Measurements from ENCODE around the gene GGT5. TPM values are rescaled to one million over a fixed set of nuclear protein-coding genes. Genes with fewer than 3 reads are reported as not detected.
"Not testable (repeated sequence)": the region's sequence is repeated elsewhere in the genome, so short reads cannot be mapped to it uniquely, and the experiment has no call there.

Gene GGT5
- polyA plus RNA-seq, 3 donors, result 15.4 to 19.0 (median 17.7) TPM

DNA sequence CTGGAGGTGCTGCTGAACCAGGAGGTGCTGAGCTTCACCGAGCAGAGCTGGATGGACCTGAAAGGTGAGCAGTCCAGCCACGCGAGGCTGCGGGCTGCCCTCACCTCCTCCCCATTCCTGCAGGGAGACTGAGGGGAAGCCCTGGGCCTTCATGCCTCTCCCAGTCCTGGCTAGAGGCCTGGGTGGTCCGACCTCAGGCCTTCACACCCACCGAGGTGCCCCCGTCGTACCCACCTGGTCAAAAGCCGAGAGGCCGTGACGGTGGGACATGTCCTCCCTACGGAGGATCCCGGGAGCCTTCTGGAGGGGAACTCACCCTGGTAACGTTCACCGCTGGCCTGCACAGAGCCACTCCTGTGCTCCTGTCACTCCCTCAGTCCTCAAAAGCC is 58.5 kb downstream of the GGT5 start:
- DNase-seq, result no peak

DNA sequence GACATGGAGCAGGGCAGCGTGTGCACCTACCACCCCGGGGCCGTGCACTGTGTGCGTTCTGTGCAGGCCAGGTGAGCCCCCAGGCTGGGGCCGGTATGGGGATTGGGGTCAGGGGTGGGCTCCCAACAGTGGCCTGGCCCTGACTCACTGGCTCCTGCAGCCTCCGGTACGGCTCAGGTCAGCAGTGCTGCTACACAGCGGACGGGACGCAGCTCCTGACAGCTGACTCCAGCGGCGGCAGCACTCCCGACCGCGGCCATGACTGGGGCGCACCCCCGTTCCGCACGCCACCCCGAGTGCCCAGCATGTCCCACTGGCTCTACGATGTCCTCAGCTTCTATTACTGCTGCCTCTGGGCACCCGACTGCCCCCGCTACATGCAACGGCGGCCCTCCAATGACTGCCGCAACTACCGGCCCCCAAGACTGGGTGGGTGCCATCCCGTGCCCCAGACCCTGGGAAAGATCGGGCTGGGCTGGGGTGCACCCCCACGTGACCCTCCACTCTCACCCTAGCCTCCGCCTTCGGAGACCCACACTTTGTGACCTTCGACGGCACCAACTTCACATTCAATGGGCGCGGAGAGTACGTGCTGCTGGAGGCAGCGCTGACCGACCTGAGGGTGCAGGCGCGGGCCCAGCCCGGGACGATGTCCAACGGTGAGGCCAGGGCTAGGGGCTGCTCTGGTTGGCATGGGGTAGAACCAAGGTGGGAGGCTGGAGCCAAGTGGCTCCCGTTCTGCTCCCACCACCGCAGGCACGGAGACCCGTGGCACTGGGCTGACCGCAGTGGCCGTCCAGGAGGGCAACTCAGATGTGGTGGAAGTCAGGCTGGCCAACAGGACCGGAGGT is 59.2 kb downstream of the GGT5 start:
- no peak for DNase-seq

DNA sequence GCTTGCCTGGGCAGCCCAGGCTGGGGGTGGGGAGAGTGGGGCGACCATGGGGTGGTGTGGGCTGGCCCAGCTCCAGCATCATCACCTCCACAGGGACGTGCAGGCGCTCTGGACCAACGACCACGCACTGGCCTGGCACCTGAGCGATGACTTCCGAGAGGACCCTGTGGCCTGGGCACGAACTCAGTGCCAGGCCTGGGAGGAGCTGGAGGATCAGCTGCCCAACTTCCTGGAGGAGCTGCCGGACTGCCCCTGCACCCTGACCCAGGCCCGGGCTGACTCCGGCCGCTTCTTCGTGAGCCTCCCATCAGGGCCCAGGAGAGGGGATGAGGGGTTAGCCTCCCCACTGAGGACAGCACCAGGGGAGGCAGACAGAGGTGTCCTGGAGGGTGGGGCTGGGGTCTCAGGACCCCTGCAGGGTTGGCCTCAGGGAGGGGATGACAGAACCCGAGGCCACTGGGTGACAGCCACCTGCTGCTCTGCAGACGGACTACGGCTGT is 59.8 kb downstream of the GGT5 start:
- DNase-seq, result no peak

DNA sequence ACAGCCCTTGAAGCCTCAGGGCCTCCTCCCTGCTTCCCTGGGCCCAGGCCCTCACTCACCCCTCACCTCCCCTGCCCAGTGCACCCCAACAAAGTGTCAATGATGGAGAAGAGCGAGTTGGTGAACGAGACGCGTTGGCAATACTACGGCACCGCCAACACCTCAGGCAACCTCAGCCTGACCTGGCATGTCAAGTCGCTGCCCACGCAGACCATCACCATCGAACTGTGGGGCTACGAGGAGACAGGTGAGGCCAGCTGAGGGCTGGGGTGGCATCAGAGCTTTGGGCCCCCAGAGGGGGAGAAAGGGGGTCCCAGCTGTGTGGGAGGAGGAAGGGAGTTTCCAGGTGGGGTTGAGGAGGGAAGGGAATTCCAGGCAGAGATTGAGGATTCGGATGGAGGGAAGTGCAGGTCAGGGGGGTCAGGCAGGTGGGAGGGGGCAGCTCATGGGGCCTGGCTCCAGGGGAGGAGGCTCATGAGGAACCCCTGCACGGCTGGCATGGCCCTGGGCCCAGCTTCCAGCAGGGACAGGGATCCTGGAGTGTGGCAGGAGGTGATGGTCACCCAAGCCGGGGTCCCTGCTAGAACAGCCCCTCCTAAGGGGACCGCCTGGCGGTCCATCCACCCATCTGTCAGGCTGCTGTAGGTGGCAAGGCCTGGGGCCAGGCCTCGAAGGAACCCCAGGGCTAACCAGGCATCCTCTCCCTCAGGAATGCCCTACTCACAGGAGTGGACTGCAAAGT is 60.7 kb downstream of the GGT5 start:
- no peak for DNase-seq

DNA sequence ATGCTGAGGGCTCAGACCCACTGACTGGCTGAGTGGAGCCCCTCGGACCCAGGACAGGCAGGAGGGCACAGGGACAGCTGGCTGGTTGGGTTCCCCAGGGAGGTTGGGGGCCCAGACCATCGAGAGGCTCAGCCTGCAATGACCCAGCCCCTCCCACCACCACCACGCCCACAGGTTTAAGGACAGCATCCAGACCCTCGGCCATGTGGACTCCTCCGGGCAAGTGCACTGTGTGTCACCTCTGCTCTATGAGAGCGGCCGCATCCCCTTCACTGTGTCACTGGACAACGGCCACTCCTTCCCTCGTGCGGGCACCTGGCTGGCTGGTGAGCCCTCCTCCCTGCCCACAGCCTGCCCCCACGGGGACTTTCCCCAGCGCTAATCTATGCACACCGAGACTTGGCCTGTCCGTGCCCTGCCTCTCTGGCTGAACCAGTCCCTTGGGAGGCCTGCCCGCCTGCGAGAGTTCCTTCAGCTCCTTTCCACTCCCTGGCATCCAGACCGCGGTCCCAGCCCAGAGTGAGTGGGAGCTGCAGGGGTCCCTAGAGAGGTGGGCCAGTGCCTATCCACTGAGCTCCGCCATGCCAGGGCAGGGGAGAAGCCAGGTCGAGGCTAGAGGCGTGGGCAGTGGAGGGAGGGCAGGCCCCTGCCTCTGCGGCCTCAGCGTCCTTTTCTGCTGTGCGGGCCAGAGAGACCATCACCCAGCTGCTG is 61.4 kb downstream of the GGT5 start:
- DNase-seq, result no peak

DNA sequence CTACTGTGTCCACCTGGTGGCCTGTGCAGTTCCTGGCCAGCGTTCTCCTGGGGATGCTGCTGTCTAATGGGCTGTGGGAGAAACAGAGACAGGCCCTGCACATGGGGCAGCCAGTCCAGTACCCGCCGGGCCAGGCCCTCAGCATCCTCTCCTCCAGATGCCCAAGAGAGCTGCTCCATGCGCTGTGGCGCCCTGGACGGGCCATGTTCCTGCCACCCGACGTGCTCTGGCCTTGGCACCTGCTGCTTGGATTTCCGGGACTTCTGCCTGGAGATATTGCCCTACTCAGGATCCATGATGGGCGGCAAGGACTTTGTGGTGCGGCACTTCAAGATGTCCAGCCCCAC is 62.0 kb downstream of the GGT5 start:
- DNase-seq, result not testable (repeated sequence)

DNA sequence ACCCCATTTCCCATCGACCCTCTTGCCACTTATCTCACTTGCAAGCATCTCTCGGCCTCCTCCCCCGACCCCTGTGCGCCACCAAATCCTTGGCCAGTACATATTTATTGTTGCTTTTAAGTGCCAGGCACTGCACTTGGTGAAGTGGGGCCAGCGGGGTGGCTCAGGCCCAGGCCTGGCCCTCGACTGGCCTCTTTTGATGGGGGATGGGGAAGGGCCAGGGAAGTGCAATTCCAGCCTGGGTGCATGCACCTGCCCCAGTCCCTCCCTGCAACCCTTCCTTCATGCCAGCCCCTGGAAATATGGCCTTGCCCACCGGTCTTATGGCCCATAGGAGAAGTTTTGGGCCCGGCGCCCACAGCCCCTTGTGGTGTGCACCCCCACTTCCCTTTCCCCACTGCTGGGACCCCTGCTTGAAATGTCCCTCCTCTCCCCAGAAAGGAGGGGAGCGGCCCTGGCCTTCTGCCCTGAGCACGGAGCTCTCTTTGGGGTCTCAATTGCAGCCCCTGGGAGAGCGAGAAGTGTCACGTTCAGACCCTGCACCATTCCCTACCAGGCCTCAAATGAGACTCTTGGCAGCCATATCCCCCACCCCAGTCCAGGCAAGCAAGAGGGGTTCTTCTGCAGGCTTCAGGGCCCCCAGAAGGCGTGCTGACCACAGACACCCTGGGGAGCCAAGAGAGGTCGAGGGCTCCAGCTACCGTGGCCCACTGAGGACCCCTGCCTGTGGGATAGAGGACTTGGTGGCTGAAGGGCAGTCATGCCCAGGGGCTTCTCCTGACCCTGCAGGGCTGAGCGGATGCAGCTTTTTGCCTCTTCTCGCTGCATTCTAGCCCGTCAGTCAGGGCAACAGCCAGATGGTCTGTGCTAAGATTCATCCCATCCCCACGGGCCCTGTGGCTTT is 62.6 kb downstream of the GGT5 start:
- DNase-seq, result no peak

DNA sequence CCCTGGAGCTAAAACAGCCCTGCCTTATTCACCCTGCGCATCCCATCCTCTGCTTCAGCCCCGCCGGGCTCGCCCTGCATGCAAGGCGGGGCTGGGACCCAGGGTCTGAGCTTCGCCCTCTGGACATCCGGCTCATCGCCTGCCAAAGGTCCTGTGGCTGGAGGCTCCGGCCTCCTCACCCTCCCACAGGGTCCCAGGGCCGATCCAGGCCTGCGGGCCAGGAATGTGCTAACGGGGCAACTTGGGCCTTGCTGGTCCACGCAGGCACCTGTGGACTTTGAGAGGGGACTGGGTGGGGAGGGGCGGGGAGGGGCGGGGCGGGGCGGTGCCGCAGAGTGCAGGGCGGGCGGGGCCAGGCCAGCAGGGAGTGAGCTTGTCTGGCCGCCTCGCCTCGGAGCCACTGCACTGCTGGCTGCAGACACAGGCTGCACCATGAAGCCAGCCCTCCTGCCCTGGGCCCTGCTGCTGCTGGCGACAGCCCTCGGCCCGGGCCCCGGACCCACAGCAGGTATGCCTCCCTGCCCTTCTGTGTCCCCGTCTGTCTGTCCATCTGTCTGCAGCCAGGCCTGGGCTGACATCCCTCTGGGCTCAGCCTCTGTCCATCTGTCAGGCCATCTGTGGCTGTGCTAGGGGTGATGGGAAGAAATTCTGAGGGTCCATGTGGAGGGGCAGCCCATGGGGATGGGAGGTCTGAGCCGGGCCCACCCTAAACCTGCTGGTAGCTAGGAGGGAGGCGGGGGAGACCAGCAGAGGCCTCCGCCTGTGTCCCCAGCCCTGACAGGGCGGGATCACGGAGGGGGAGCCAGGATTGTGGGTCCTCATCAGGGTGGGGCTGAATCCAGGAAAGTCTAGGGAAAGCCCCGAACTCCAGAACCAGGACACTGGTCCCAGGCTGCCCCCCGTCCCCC is 63.5 kb downstream of the GGT5 start, which contains the start of gene SUSD2:
SUSD2 (plus strand) TSS at position 400 of the 908 bp plus-strand sequence; CDS start at position 433, 33 bp downstream.
- no peak for DNase-seq

DNA sequence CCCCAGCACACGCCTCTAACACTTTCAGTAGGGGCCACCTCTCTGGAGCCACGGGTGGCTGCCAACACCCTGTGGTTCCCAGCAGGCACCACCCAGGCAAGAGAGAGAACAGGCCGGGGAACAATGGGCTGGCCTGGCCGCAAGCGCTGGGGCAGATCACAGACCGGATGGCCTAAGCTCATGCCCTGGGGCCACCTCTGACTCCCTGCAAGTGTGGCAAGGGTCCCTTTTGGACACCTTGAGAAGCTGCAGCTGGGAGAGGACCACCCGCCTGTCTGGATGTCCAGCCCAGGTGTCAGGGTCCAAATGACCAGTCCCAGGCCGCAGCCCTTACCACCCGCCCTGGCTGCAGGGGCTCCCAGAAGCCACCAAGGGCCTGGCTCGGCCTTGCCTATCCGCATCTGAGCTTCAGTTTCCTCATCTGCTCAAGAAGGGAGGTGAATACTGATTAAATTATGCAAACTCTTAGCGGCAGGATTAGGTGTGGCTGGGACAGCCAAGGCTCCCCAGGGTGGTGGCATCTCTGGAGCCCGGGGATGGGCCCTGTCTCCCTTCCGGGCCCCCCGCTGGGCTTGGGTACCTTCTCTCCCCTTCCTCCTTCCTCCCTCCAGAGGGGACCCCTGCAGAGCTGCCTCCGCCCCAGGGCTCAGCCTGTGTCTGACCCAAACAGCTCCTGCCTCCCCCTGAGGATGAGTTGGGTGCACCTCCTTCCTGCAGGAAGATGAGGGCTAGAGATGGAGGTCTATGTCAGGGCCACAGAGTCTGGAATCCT is 64.4 kb downstream of the GGT5 start:
- DNase-seq, result no peak

DNA sequence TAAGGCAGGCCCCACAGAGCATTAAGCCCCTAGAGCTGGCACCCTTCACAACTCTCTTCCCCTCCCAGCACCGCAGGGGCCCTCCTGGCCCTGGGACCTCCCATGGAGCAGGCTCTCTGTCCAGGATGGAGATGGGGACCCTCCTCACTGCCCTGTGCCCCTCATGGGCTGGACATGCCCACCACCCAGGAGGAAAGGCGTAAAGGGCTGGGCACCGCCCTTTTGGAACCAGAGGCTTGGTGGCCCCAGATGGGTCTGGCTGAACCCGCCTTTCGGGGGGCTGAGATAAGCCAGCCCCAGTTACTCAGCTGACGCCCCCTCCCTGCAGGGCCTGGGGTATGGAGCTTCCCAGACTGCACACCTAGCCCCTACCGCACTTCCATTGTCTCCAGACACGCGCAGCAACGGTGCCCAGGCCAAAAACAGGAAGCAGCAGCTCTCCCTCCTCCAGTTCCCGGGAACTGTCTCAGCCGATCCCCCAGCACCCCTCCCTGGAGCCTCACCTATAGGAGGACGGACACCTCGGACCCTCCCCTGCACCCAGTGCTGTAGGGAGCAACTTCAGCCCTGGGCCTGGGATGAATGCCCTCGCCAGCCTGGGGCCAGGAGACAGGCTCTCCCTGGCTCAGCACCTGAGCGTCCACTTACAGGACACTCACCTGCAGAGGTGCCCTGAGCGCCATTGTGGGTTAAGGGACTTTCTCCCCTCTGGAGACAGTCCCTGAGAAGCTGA is 65.2 kb downstream of the GGT5 start:
- DNase-seq, result no peak

DNA sequence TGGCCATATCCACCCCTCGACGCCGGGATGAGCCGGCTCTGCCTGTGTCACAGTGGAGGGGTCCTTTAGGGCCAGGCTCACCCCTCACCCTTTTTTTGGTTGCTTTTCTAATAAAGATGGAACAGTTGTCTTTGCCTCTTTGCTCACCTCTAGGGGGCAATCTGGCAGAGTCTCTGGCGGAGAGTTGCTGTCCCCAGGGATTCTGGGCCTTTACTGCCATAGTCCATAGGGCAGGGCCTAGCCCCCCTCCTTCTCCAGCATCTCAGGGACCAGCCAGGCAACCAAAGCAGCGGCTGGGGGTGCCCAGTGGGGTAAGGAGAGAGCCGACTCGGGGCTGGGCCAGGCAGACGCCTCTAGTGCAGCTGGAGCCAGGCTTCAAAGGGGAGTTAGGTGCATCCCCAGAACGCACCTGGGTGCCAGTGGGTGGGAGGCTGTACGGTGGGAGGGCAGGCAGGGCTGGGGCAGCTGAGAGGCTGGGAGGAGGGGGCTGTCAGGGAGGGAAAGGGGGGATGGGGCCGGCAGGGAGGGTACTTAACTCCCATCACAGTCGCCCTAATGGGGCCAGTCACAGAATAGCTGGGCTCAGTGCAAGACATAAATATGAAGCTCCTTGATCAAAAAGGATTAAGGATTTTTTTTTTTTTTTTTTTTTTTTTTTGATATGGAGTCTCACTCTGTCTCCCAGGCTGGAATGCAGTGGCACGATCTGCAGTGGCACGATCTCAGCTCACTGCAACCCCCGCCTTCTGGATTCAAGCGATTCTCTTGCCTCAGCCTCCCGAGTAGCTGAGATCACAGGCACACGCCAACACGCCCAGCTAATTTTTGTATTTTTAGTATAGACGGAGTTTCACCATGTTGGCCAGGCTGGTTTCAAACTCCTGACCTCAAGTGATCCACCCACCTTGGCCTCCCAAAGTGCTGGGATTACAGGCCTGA is 66.1 kb downstream of the GGT5 start:
- DNase-seq, result no peak

DNA sequence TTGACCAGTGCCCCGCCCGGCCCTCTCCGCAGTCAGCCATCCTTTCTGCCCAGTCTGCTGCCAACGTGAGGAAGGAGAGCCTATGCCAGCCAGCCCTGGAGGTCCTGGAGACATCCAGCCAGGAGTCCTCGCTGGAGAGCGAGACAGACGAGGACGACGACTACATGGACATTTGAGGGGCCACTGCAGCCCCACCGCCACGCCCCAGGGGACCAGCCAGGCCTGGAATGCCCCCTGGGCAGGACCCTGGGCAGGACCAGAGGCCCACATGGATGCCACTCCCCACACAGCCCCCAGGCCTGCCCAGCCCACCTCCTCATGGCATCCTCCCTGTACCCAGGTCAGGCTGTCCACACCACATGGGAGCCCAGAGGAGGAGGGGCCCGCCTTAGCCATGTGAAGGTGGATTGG is 66.9 kb downstream of the GGT5 start:
- no peak for DNase-seq

DNA sequence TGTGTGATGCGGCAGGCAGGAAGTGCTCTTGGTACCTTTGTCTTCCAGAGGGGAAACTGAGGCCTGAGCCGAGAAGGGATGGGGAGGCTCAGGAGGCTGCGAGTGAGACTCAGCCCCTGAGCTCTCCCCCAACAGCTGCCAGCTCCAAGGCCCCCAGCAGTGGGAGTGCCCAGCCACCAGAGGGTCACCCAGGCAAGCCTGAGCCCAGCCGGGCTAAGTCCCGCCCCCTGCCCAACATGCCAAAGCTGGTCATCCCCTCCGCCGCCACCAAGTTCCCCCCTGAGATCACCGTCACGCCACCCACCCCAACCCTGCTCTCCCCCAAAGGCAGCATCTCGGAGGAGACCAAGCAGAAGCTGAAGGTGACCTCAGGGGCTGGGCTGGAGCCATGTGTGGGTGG is 67.4 kb downstream of the GGT5 start:
- no peak for DNase-seq

DNA sequence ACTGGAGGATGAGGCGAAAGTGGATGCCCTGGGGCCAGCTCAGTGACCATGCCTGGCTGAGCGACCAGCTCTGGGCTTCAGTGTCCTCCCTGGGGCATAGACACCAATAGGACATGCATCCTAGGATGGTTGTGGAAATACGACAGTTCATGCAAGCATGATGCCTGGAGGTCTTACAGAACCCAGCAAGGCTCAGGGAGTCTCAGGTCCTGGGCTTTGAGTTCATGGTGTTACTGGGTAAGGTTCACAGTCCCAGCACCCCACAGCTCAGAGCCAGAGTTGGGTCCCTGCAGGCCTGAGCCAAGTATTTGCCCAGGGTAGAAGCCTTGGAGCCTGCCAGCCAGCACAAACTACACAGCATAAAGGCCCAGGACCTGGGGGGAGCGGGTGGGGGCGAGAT is 67.8 kb downstream of the GGT5 start:
- DNase-seq, result no peak

DNA sequence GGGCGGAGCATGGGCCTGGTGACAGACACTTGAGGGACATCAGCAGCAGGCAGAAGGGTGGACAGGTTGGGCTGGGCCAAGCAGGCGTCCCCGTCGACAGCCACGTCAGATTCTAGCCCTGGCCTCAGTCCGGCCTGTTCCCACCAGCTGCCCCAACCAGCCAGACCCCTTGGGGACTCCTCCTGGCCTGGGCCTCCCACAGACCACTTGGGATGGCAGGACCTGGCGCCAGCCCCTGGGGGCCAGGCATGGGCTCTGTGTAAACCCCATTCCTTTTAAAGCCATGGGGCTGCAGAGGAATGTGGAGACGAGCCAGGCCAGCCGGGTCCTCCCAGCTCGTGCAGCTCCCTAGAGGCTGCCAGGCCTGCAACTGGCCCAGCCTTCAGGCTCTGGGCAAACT is 68.3 kb downstream of the GGT5 start:
- DNase-seq, result no peak

DNA sequence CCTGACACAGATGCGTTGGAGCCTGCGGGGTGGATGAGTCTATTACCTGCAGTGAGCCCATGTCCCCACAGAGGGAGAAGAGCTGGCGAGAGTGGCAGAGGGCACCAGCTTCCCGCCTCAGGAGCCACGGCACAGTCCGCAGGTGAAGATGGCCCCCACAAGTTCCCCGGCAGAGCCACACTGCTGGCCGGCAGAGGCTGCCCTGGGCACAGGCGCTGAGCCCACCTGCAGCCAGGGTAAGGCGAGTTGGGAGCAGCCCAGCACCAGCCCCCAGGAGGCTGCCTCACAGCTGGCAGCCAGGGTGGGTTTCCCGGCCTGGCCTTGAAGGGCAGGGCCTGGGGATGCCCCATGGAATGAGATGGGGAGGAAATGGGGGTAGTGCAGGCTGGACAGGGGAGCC is 68.8 kb downstream of the GGT5 start:
- DNase-seq, result no peak

DNA sequence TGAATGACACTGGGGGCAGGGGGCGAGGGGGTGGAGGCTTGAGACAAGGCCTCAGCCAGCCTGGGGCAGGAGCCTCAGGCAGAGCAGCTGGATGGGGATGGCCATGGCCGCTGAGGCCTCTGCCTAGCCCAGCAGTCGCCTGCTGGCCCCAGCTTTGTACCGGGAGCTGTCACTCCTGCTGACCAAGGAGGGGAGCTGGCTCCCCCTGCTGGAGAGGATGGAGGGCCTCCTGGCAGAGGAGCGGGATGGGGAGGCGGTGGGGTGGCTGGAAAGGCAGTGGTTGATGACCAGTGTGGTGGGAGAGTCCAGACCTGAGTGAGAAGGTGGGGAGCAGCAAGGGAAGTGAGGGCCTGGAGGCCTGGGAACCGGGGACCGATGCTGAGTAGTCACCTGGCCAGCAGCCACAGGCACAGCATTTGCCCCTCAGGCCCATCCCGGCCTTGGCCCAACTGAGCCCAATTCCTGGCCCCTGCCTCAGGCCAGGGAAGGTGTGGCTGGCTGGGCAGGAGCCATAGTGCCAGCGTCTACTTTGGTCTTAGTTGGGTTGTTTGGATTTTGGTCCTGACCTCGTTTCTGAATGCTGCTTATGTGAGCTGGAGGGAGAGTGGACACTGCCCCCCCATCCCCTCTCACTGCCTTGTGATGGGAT is 69.6 kb downstream of the GGT5 start:
- DNase-seq, result no peak

Measured in renal pelvis (tissue), 4 donors.